ENCODE results near the gene PER2.

The PER2 gene

GRCh38 chr2:238256111-238256510, 32.3 kb downstream of the PER2 start:
- Histone ChIP-seq H3K4me1 (ENCODE audit: control insufficient read depth, insufficient read depth, low read length) (no peaks in the 10 kb centered on the region), H3K36me3 (ENCODE audit: control insufficient read depth, insufficient read depth, low read length) (peaks cover 26% of the 10 kb centered on the region), H3K9ac (ENCODE audit: low read depth, low read length) (no peak overlapping the region), H3K27ac (ENCODE audit: low read depth, low read length) (no peak overlapping the region), H3K4me3 (ENCODE audit: low read depth, low read length) (no peak overlapping the region), H3K27me3 (ENCODE audit: control insufficient read depth, insufficient read depth, low read length) (no peaks in the 10 kb centered on the region), H3K9me3 (ENCODE audit: control insufficient read depth, insufficient read depth, low read length) (no peaks in the 10 kb centered on the region)

- Histone ChIP-seq H3K9ac (ENCODE audit: low read depth, low read length) (no peak overlapping the region), H3K4me3 (ENCODE audit: low read depth, low read length) (no peak overlapping the region), H3K27ac (ENCODE audit: low read depth, low read length) (no peak overlapping the region), H3K4me1 (ENCODE audit: control insufficient read depth, insufficient read depth, low read length) (no peaks in the 10 kb centered on the region), H3K27me3 (ENCODE audit: control insufficient read depth, insufficient read depth, low read length) (no peaks in the 10 kb centered on the region), H3K36me3 (ENCODE audit: control insufficient read depth, insufficient read depth, low read length) (peaks cover 26% of the 10 kb centered on the region), H3K9me3 (ENCODE audit: control insufficient read depth, insufficient read depth, low read length) (no peaks in the 10 kb centered on the region)
These were observed 32.8 kb downstream of the PER2 start for GRCh38 chr2:238255636-238256035.

- Histone ChIP-seq H3K9me3 (ENCODE audit: control insufficient read depth, insufficient read depth, low read length) (no peaks in the 10 kb centered on the region), H3K4me1 (ENCODE audit: control insufficient read depth, insufficient read depth, low read length) (no peaks in the 10 kb centered on the region), H3K36me3 (ENCODE audit: control insufficient read depth, insufficient read depth, low read length) (peaks cover 26% of the 10 kb centered on the region), H3K27ac (ENCODE audit: low read depth, low read length) (no peak overlapping the region), H3K27me3 (ENCODE audit: control insufficient read depth, insufficient read depth, low read length) (no peaks in the 10 kb centered on the region), H3K4me3 (ENCODE audit: low read depth, low read length) (no peak overlapping the region), H3K9ac (ENCODE audit: low read depth, low read length) (no peak overlapping the region)
These were observed 33.3 kb downstream of the PER2 start for GRCh38 chr2:238255151-238255551.

GRCh38 chr2:238254095-238254723, 34.2 kb downstream of the PER2 start:
- Histone ChIP-seq H3K4me1 (ENCODE audit: control insufficient read depth, insufficient read depth, low read length) (no peaks in the 10 kb centered on the region), H3K27ac (ENCODE audit: low read depth, low read length) (no peak overlapping the region)

DNA sequence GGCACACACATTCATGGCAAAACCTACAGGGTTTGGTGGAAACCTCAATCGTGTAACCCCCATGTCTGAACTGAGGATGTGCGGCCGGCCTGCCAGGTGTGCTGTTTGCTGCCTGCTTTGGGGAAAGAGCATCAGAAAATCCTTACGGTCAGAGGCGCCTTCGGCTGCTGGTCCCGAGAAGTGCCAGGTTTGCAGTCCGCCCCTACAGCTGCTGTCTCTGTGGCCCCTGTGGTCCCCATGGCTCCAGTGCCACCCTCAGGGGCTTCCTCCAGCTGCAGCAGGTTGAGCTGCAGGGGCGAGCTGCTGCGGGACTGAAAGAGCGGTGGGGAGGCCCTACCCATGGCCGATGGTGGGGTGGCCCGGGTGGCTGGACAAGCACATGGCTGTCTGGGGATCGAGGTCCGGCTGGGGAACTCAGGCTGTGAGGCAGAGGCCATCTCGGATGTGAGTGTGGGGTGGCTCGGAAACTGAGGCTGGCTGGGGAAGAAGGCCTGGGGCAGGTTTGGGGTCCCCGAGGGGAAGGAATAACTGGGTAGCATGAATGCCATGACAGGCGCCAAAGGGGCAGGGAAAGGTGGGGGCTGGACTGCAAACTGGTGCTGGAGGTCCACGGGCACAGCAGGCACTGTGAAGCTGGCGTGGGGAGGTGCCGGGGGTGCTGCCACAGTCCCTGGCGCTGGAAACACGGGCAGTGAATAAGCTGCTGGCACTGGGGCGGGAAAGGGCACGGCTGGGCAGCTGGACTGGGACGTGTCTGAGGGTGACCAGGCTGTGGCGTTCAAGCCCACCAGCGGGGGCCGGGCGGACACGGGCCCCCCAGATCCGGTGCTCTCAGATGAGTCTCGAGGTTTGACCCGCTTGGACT, 35.4 kb downstream of the PER2 start:
- Histone ChIP-seq H3K9ac (ENCODE audit: low read depth, low read length) (no peak overlapping the region), H3K27me3 (ENCODE audit: control insufficient read depth, insufficient read depth, low read length) (no peaks in the 10 kb centered on the region), H3K36me3 (ENCODE audit: control insufficient read depth, insufficient read depth, low read length) (peaks cover 22% of the 10 kb centered on the region), H3K9me3 (ENCODE audit: control insufficient read depth, insufficient read depth, low read length) (no peaks in the 10 kb centered on the region), H3K4me3 (ENCODE audit: low read depth, low read length) (no peak overlapping the region), H3K4me1 (ENCODE audit: control insufficient read depth, insufficient read depth, low read length) (no peaks in the 10 kb centered on the region), H3K27ac (ENCODE audit: low read depth, low read length) (no peak overlapping the region)

More at GRCh38 chr2:238254095-238254723, 34.2 kb downstream of the PER2 start:
- Histone ChIP-seq H3K27me3 (ENCODE audit: control insufficient read depth, insufficient read depth, low read length) (no peaks in the 10 kb centered on the region), H3K36me3 (ENCODE audit: control insufficient read depth, insufficient read depth, low read length) (peaks cover 26% of the 10 kb centered on the region), H3K9ac (ENCODE audit: low read depth, low read length) (no peak overlapping the region), H3K4me3 (ENCODE audit: low read depth, low read length) (no peak overlapping the region), H3K9me3 (ENCODE audit: control insufficient read depth, insufficient read depth, low read length) (no peaks in the 10 kb centered on the region)

DNA sequence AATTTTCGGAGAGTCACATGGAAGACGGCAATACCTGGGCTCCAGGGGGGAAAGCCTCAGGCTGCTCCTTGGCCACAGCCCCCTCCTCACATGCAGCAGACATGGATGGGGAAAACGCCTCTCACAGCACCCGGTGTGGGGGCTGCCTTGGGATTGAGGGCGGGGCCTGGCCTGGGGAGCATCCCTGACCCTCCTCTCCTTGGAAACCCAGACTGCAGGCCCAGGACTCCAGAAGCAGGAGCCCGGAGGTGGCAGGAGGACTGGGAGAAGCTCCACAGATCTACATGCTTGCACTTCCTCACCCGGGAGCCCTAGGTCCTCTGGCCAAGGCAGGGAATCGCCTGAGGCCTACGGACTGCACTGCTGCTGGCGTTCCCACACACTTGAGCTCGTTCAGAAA, 36.4 kb downstream of the PER2 start:
- Histone ChIP-seq H3K27me3 (ENCODE audit: control insufficient read depth, insufficient read depth, low read length) (no peaks in the 10 kb centered on the region), H3K27ac (ENCODE audit: low read depth, low read length) (no peak overlapping the region), H3K9ac (ENCODE audit: low read depth, low read length) (no peak overlapping the region), H3K4me1 (ENCODE audit: control insufficient read depth, insufficient read depth, low read length) (no peaks in the 10 kb centered on the region), H3K4me3 (ENCODE audit: low read depth, low read length) (no peak overlapping the region), H3K36me3 (ENCODE audit: control insufficient read depth, insufficient read depth, low read length) (peaks cover 21% of the 10 kb centered on the region), H3K9me3 (ENCODE audit: control insufficient read depth, insufficient read depth, low read length) (no peaks in the 10 kb centered on the region)

DNA sequence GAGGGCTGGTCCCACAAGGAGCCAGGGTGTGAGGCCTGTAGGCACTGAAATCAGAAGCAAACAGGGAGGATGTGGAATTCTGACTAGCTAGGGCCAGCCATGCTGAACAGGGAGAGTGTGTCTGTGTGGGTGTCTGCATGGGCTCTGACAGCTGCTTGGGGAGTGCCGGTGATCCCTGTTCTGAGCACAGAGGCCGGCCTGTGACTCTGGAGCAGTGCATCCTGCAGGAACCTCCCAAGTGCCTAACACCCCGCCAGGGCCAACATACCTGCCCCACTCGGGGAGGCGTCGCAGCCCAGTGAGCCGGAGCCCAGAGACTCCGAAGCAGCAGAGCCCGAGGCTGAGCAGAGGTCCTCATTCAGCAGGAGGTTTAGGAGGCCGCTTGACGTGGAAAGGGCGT, 37.1 kb downstream of the PER2 start:
- H3K27ac ChIP-seq (ENCODE audit: low read depth, low read length), result no peak overlapping the region
- H3K4me3 ChIP-seq (ENCODE audit: low read depth, low read length), result no peak overlapping the region
- no peaks in the 10 kb centered on the region for H3K27me3 ChIP-seq (ENCODE audit: control insufficient read depth, insufficient read depth, low read length)
- H3K9me3 ChIP-seq (ENCODE audit: control insufficient read depth, insufficient read depth, low read length), result no peaks in the 10 kb centered on the region
- H3K4me1 ChIP-seq (ENCODE audit: control insufficient read depth, insufficient read depth, low read length), result no peaks in the 10 kb centered on the region
- H3K9ac ChIP-seq (ENCODE audit: low read depth, low read length), result no peak overlapping the region
- peaks cover 21% of the 10 kb centered on the region for H3K36me3 ChIP-seq (ENCODE audit: control insufficient read depth, insufficient read depth, low read length)

GRCh38 chr2:238250896-238251295, 37.5 kb downstream of the PER2 start:
- Histone ChIP-seq H3K27ac (ENCODE audit: low read depth, low read length) (no peak overlapping the region), H3K36me3 (ENCODE audit: control insufficient read depth, insufficient read depth, low read length) (peaks cover 20% of the 10 kb centered on the region), H3K9me3 (ENCODE audit: control insufficient read depth, insufficient read depth, low read length) (no peaks in the 10 kb centered on the region), H3K4me3 (ENCODE audit: low read depth, low read length) (no peak overlapping the region), H3K9ac (ENCODE audit: low read depth, low read length) (no peak overlapping the region), H3K27me3 (ENCODE audit: control insufficient read depth, insufficient read depth, low read length) (no peaks in the 10 kb centered on the region), H3K4me1 (ENCODE audit: control insufficient read depth, insufficient read depth, low read length) (no peaks in the 10 kb centered on the region)

DNA sequence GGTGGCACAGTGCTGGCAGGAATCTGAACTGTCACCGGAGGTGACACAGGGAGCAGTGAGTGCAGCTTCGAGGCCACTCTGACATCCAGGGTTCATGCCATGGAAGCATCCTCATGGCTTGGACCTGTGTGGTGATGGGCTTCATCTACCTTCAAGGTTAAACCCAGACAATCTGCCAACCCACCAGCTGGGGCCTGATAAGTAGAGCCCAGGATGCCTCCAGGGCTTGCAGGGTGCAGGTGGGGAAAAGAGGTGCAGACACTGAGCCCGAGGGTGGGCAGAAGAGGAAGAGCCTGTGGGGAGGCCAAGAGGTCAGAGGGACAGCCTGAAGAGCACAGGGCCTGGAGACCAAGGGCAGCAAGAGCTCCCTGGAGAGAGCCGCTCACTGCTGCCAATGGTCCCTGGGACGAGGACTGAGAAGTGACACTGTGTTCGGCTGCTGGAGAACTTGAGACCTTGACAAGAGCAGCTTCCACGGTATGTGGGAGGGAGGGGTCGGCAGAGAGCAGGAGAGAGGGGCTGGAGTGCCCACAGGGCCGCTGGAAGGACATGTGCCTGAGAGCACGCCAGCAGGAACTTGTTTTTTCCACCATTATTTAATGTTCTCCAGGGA, 40.5 kb downstream of the PER2 start:
- H3K27me3 ChIP-seq (ENCODE audit: control insufficient read depth, insufficient read depth, low read length), result no peaks in the 10 kb centered on the region
- no peaks in the 10 kb centered on the region; the same call in 1 of the 2 replicates for H3K36me3 ChIP-seq (ENCODE audit: control insufficient read depth, insufficient read depth, low read length)
- no peak overlapping the region for H3K9ac ChIP-seq (ENCODE audit: low read depth, low read length)
- no peak overlapping the region for H3K27ac ChIP-seq (ENCODE audit: low read depth, low read length)
- no peak overlapping the region for H3K4me3 ChIP-seq (ENCODE audit: low read depth, low read length)
- H3K9me3 ChIP-seq (ENCODE audit: control insufficient read depth, insufficient read depth, low read length), result no peaks in the 10 kb centered on the region
- H3K4me1 ChIP-seq (ENCODE audit: control insufficient read depth, insufficient read depth, low read length), result peaks cover 2% of the 10 kb centered on the region; the same call in 1 of the 2 replicates

DNA sequence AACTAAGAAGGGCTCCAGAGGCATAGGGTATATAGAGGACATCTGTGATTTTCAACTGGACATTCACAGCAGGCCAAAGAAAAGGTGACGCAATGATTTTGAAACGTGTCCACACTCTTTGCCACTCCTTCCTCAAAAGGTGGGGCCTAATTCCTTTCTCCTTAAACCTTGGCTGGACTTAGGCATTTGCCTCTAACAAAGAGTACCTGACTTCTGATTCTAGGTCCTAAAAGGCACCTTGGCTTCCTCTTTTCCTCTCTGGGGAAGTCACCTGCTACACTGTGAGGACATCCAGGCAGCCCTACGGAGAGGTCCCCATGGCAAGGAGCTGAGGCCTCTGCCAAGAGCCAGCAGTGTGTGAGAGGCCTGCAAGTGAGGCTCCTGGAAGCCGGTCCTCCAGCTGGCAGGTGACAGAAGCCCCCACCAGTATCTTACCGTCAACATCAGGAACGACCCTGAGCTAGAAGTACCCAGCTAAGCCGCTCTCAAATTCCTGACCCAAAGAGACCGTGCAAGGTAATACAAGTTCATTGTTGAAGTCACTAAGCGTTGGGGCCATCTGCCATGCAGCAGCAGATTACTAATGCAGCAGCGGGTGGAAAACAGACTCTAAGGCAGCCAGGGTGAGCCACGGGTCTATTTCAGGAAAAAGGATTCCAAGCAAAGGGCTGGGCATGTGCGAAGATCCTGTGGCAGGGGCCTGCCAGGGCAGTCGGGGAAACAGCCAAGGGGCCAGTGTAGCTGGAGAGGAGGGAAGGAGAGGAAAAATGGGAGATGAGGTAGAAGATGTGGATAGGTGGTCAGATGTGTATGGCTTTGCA, 41.2 kb downstream of the PER2 start:
- H3K27me3 ChIP-seq (ENCODE audit: control insufficient read depth, insufficient read depth, low read length), result no peaks in the 10 kb centered on the region
- peaks cover 2% of the 10 kb centered on the region; the same call in 1 of the 2 replicates for H3K4me1 ChIP-seq (ENCODE audit: control insufficient read depth, insufficient read depth, low read length)
- H3K4me3 ChIP-seq (ENCODE audit: low read depth, low read length), result no peak overlapping the region
- H3K9me3 ChIP-seq (ENCODE audit: control insufficient read depth, insufficient read depth, low read length), result no peaks in the 10 kb centered on the region
- H3K36me3 ChIP-seq (ENCODE audit: control insufficient read depth, insufficient read depth, low read length), result no peaks in the 10 kb centered on the region; the same call in 1 of the 2 replicates
- H3K9ac ChIP-seq (ENCODE audit: low read depth, low read length), result no peak overlapping the region
- H3K27ac ChIP-seq (ENCODE audit: low read depth, low read length), result no peak overlapping the region
